Stimulated activated CD8-positive, alpha-beta memory T cell treated with anti-CD3 and anti-CD28 coated beads, Interleukin-4, amount 100 ng/mL, for 48 hours (primary cell): Measurements from ENCODE around the gene USP32.
A peak's percentile ranks its signal among the peaks of the same experiment; 100 is the strongest.
"Not testable (repeated sequence)": the region's sequence is repeated elsewhere in the genome, so short reads cannot be mapped to it uniquely, and the experiment has no call there.

Source experiments
- DNase-seq: peaks from one replicate; pipeline ENCODE4 v3.0.0-alpha.2; 2020

USP32 gene, protein sequence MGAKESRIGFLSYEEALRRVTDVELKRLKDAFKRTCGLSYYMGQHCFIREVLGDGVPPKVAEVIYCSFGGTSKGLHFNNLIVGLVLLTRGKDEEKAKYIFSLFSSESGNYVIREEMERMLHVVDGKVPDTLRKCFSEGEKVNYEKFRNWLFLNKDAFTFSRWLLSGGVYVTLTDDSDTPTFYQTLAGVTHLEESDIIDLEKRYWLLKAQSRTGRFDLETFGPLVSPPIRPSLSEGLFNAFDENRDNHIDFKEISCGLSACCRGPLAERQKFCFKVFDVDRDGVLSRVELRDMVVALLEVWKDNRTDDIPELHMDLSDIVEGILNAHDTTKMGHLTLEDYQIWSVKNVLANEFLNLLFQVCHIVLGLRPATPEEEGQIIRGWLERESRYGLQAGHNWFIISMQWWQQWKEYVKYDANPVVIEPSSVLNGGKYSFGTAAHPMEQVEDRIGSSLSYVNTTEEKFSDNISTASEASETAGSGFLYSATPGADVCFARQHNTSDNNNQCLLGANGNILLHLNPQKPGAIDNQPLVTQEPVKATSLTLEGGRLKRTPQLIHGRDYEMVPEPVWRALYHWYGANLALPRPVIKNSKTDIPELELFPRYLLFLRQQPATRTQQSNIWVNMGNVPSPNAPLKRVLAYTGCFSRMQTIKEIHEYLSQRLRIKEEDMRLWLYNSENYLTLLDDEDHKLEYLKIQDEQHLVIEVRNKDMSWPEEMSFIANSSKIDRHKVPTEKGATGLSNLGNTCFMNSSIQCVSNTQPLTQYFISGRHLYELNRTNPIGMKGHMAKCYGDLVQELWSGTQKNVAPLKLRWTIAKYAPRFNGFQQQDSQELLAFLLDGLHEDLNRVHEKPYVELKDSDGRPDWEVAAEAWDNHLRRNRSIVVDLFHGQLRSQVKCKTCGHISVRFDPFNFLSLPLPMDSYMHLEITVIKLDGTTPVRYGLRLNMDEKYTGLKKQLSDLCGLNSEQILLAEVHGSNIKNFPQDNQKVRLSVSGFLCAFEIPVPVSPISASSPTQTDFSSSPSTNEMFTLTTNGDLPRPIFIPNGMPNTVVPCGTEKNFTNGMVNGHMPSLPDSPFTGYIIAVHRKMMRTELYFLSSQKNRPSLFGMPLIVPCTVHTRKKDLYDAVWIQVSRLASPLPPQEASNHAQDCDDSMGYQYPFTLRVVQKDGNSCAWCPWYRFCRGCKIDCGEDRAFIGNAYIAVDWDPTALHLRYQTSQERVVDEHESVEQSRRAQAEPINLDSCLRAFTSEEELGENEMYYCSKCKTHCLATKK (N-terminal part only)

DNA sequence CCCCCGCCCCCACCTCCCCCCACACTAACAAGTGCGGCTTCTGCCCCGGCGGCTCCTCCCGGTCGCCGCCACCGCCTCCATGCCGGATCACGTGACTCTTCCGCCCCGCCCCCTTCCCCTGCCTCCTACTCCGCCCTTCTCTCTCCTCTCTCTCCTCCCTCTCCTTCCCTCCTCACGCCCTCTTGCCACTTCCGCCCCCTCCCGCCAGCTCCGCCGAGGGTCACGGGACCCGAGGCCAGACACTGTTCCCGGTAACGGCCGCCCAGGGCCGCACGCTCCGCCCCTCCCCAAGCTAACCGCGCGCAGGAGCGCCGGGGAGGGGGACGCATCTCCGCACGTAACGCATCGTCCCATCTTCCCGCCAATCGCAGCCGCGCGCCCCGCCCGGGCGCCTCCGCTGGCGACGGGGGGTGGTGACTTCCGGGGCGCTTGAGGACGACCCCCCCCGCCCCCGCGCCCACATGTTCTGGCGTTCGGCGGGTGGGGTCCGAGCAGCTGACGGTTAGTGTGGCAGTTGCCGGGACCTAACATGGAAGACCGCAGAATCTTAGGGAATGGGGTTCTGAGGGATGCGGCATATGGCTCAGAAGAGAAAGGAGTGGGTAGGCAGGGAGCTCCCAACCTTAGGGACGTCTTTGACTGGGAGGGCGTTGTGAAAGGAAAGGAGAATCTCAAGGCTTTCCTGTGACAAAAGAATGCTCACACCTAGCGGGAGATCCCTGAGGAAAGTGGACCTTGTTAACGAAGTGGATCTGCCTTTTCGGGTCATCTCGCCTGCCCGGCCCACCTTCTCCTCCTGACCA, at the start of gene USP32:
Gene USP32, minus strand, starts transcription at position 92 of the 803 bp plus-strand sequence. CDS start 194 bp downstream, outside the sequence.
- peak; percentile 99 for DNase-seq

DNA sequence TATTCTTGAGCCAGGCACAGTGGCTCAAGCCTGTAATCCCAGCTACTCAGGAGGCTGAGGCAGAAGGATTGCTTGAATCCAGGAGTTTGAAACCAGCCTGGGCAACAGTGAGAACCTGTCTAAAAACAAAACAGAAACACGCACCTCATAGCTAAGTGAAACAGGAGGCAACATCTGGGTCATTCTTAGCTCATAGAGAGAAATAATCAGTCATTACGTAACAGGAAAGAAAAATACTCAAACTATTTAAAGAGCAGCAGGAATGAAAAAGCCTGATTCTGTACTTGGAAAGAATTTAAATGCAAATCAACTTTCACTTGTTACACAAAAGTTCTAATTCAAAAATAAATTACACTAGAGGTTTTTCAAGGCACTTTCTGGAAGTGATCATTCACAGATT, 47.6 kb upstream of the USP32 start:
- DNase-seq: no peak

DNA sequence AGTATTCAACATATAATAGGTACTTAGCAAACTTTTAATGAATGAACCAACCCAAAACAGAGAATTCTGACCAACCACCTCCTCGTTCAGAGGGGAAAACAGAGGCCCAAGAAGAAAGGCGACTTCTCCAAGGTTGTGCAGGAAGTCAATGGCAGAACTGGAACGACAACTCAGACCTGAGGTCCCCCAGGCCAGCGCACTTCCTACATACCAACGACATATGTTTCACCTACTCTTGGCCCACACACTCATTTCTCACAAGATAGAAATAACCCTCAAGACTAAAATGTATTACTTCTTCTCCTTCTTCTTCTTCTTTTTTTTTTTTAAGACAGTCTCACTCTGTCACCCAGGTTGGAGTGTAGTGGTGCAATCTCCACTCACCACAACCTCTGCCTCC, 44.7 kb upstream of the USP32 start:
- no peak for DNase-seq

DNA sequence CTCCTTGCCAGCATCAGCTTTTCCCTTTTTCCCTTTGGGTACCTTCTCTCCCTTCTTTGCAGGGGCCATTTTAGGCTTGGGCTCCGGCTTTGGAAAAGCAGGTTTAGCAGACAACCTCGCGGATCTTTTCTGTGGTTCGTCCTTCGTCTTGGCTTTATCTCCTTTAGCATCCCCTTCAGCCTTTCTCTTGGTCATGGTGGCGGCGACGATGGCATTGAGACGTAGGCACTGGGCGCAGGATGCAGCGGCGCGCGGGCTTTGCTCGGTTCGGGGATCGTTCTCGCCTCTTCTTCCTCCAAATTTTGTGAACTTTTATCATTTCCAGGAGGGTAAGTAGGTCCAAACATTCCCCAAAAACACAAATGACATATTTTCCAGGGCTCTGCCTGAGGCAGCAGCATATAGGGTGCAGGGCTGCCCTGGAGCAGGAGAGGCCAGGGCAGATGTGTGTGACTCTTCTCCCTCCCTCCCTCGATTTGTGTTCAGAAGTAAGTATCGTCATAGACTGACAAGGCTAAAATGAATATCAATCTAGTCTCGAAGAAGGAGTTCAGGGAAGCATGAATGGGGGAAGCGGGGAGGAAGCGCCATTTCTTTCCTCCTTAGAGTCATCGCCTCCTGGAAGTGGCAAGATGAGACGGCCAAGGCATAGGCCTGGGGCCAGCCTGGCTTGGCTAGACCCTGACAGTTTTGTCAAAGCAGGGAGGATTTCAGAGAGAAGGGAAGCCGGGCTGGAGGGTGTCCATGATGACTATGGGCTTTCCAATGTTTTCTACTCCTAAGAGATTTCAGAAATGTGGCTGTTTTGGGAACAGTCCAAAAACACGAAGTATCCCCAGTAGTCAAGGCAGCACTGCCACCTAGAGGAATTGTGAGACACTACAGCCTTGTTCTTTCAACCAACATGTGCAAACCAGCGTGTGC, 43.6 kb upstream of the USP32 start:
- DNase-seq: peak; percentile 67

DNA sequence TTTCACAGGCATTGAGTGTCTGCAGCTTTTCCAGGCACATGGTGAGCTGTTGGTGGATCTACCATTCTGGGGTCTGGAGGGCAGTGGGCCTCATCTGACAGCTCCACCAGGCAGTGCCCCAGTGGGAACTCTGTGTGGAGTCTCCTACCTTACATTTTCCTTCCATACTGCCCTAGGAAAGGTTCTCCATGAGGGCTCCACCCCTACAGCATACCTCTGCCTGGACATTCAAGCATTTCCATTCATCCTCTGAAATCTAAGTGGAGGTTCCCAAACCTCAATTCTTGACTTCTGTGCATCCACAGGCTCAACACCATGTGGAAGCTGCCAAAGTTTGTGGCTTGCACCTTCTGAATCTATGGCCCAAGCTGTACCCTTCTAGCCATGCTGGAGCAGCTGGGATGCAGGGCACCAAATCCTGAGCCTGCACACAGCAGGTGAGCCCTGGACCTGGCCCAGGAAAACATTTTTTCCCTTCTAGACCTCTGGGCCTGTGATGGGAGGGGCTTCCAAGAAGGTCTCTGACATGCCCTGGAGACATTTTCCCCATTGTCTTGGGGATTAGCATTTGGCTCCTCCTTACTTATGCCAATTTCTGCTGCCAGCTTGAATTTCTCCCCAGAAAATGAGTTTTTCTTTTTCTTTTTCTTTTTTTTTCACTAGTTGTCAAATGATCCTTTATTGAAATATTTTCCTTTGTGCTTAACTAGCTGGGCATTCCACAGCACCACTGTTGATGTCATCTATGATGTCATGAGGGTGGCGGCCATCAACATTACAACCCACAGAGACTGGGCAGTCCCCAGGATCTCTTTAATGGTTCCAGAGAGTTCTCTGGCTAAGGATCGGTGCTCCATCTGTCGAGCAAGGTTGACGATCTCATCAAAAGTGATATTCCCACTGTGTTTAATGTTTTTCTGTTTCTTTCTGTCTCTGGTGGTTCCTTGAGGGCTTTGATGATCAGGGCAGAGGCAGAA, 41.4 kb upstream of the USP32 start:
- not testable (repeated sequence) for DNase-seq

DNA sequence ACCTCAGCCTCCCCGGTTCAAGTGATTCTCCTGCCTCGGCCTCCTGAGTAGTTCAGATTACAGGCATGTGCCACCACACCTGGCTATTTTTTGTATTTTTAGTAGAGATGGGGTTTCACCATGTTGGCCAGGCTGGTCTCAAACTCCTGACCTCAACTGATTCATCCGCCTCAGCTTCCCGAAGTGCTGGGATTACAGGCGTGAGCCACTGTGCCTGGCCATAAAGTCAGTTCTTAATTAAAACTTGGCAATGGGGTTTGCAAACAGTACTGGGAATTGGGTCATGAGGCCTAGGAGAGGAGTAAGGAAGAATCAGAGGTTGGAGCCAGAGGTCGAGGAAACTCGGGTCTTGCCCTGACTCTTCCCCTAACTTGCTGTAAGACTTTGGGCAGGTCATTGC, 38.6 kb upstream of the USP32 start:
- DNase-seq: not testable (repeated sequence)

DNA sequence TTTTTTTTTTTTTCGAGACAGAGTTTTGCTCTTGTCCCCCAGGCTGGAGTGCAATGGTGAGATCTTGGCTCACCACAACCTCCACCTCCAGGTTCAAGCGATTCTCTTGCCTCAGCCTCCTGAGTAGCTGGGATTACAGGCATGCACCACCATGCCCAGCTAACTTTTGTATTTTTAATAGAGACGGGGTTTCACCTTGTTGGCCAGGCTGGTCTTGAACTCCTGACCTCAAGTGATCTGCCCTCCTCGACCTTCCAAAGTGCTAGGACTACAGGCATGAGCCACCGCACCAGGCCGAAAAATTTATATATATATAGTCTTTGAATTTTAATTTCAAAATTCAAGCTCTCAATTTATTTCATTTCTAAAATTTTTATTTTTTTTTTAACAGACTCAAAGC, 36.6 kb upstream of the USP32 start:
- DNase-seq: not testable (repeated sequence)

DNA sequence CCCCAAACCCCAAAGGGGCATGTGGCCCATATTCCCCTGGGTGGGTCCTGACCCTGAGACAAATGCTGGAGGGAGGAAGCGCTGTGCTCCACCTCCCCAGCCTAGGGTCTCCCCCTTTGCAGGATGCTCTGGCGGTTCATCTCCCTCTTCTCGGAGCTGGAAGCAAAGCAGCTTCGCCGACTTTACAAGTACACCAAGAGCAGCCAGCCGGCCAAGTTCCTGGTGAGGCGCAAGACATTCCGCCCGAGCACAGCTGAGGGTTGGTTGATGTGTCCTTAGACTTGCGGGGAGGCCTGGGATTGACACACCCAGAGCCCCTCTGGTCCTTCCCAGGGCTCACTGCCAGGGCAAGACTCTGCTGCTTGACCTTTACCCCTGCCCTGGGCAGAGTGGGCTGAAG, 34.7 kb upstream of the USP32 start:
- no peak for DNase-seq

DNA sequence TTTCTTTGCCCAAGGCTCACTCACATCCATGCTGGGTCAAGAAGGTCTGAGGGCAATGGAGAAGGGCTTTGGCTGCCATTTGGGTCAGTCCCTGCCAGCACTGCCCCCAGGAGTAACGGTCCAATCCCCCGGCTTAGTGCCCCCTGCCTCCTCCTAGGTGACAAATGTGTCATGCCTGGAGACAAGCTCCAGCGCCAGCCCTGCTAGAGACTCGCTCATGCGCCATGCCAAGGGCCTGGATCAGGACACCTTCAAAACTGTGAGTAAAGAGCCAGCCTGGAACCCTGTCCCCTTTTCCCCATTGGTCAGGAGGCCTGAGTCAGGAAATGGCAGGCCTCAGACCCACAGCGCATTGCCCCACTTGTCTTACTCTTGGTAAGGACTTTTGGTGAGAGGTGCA, 33.7 kb upstream of the USP32 start:
- DNase-seq: no peak

DNA sequence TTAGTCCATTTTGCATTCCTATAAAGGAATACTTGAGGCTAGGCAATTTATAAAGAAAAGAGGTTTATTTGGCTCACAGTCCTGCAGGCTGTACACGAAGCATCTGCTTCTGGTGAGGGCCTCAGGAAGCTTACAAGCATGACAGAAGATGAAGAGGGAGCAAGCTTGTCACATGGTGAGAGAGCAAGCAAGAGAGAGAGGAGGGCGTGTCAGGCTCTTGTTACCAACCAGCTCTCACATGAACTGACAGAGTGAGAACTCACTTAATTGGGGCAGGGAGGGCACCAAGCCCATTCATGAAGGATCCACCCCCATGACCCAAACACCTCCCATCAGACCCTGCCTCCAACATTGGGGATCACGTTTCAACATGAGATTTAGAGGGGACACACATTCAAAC, 31.9 kb upstream of the USP32 start:
- DNase-seq: no peak

DNA sequence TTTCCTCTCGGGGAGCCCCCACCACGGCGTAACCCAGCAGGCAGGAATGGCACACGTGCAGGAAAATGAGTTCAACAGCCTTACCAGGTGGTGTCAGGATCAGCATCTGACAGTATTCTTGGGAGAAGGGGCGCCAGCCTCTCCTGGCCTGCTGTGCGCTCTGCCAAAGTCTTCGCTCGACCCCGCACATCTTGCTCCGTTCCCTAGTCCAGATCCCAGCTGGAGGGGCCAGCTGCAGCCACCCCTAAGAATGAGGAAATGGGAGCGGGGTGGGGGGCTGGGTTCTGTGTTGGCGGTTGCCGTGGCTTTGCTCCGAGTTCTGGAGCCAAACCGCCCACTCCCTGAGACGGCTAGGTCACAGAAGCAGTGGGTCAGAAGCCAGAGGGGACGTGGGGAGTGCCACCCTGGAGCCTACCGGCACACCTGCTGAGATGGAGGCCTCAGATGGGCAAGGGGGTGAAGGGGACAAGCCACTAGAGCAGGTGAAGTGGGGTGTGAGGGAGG, 30.3 kb upstream of the USP32 start, which contains the start of gene CHCT1:
Gene CHCT1, plus strand, starts transcription at position 328 of the 504 bp plus-strand sequence. Its CDS starts 104 bp downstream, at position 432.
- DNase-seq: no peak

DNA sequence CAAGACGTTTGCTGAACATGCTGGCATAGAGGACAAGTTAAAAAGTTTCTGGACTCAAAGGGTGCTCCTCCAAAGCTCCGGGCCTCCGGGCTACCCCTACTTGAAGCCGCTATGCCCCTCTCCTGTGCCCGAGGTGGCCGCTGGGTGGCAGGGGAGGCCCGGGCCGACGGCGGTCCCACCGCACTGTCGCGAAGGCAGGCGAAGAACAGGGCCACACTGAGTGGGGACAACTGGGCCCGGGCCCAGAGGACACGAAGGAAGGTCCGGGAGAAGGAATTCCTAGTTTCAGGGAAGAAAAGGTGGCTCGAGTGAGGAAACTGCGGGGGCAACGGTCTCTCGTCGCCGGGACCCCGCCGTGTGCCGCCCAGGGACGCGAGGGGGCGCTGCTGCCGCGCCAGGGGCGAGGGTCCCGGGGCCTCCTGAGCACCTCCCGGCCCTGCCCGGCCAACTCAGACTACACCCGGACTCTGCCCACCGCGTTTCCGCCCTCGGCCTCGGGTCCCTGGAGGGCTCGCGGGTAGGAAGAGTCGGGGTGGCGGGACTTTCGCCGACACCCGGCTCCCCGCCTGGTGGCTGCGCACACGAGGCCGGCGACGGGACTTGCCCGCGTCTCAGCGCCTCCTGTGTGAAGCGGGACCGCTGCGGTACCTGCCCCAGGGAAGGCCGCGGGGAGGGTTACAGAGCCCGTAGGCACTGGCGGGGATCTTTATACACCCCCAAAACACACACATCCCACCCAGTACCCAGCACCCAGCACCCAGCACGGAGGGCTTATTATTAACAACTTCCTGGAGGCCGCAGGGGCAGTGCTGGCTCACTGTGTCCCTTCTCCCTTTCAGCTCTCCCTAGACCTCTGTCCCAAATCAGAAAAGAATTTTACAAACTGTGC, 29.6 kb upstream of the USP32 start:
- peak; percentile 83 for DNase-seq

DNA sequence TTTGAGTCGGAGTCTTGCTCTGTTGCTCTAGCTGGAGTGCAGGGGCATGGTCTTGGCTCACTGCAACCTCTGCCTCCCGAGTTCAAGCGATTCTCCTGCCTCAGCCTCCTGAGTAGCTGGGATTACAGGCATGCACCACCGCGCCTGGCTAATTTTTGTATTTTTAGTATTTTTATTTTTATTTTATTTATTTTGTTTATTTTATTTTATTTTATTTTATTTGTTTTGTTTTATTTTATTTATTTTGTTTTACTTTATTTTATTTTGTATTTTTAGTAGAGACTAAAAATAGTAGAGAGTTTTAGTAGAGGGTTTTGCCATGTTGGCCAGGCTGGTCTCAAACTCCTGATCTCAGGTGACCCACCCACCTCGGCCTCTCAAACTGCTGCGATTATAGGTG, 27.9 kb upstream of the USP32 start:
- DNase-seq: not testable (repeated sequence)

DNA sequence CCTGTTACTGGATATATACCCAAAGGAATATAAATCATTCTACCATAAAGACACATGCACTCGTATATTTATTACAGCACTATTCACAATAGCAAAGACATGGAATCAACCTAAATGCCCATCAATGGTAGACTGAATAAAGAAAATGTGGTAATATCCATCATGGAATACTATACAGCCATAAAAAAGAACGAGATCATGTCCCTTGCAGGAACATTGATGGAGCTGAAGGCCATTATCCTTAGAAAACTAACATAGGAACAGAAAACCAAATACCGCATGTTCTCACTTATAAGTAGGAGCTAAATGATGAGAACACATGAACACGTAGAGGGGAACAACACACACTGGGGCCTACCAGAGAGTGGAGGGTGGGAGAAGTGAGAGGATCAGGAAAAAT, 27.1 kb upstream of the USP32 start:
- DNase-seq: not testable (repeated sequence)

DNA sequence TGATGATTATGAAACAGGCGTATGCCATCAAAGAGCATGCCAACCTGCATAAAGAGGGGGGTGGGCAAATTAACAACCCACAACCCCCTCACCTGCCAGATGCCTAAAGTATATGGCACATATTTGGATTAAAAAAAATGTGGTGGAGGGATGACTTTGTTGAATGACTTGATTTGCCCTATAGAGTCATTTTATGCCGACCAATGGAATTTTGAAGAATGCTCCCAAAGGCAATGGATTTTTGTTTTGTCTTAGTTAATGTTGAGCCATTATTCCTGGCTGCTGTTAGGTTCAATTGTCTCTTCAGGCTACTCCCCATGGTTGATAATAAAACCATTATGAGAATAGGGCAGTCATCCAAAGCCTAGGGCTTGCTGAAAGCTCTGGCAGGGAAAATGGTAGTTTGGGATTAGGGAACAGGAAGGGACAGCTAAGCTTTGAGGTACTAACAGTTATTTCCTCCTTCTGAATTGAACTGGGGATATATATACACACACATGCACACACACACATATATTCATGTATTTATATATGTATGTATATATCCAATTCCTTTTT, 24.5 kb upstream of the USP32 start:
- no peak for DNase-seq

DNA sequence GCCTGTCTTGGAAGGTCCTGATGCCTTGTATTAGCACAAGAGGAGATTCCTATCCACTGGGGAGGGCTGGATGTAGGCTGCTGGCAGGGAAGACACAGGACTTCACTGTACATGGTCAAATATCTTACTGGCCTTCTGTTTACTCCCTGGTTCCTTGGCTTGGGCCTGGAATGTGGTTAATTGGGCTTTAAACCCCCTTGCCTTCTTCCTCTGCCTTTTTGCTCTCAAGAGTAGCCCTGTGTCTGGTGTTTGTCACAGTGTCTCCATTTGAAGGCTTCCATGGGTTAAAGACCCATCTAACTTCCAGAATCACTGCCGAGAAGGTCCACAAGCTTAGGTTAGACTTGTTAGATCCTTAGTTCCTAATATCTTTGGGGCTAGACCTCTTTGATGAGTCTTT, 23.2 kb upstream of the USP32 start:
- DNase-seq: no peak

DNA sequence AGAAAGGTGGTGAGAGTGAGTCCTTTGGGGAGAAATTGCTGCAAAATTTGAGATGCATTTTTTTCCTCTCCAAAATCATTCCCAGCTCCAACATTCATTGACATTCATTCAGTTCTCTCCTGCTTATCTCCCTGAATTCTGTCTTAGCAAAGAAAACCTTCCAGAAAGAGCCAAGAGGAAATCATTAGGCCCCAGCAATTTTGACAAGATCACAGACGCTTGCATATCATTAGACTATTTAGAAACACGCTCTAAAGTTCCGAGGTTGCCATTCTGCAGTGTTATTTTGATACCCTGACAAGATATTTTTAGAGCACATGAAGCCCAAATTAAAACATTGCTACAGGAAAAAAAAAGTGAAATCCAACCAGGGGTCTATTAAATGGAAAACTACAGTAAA, 20.8 kb upstream of the USP32 start:
- no peak for DNase-seq

DNA sequence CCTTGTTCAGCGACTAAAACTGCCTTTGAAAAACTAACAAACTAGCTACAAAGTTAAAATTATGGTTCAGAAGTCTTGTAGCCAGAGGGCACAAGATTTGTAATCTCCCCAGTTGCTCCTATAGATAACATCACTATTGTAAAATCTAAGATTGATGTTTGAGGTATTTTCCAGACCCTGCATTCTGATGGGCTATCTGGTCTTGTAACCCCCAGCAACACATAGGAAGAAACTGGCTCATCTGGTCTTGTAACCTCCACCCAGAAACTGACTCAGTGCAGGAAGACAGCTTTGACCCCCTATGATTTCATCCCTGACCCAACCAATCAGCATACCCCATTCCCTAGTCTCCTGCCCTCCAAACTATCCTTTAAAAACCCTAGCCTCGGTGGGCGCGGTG, 18.1 kb upstream of the USP32 start:
- no peak for DNase-seq
